Fibroblast of lung (primary cell): Measurements from ENCODE around the gene ODR4.

Source experiments
- EZH2 ChIP-seq: IDR thresholded peaks from 2 replicates; pipeline ENCODE4 v1.5.1; 2012; ENCODE audit warnings: low read length, control low read depth, mild to moderate bottlenecking; ENCODE audit errors: missing control alignments
- TF ChIP-seq, protein P1 (sequence below), 2 donors: IDR thresholded peaks in 1 of 2; conservative IDR thresholded peaks in 1 of 2; 1 replicate in 1 of 2; 2 replicates in 1 of 2; pipeline ENCODE4 v1.5.1; 2011 to 2012; ENCODE audit warnings: low read length in 2 of 2, control low read depth in 1 of 2, inconsistent platforms in 1 of 2, low read depth in 1 of 2, mild to moderate bottlenecking in 1 of 2

DNA sequence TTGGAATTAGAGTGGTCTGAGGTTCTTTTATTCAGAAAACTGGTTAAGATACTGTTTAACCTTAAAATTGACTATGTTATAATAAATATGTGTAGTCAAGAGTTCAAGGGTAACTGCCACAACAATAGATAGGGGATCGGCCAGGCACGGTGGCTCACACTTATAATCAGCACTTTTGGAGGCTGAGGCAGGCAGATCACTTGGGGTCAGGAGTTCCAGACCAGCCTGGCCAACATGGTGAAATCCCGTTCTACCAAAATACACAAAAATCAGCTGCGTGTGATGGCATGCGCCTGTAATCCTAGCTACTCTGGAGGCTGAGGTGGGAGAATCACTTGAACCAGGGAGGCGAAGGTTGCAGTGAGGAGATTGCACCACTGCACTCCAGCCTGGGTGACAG is 45.8 kb downstream of the ODR4 start:
- TF ChIP-seq, protein P1, sequence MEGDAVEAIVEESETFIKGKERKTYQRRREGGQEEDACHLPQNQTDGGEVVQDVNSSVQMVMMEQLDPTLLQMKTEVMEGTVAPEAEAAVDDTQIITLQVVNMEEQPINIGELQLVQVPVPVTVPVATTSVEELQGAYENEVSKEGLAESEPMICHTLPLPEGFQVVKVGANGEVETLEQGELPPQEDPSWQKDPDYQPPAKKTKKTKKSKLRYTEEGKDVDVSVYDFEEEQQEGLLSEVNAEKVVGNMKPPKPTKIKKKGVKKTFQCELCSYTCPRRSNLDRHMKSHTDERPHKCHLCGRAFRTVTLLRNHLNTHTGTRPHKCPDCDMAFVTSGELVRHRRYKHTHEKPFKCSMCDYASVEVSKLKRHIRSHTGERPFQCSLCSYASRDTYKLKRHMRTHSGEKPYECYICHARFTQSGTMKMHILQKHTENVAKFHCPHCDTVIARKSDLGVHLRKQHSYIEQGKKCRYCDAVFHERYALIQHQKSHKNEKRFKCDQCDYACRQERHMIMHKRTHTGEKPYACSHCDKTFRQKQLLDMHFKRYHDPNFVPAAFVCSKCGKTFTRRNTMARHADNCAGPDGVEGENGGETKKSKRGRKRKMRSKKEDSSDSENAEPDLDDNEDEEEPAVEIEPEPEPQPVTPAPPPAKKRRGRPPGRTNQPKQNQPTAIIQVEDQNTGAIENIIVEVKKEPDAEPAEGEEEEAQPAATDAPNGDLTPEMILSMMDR (conservative IDR thresholded peaks at IDR 0.05 in 1 of 2, IDR thresholded peaks at IDR 0.05 in 1 of 2; ENCODE audit: low read depth in 1 of 2, low read length in 2 of 2) = no peak
- no peak for TF ChIP-seq EZH2
